ENCODE measurements around the gene PLA2G6. TPM values are rescaled to one million over a fixed set of nuclear protein-coding genes. Genes with fewer than 3 reads are reported as not detected.

PLA2G6 gene
- total RNA-seq, 1 experiment from 2014 or later = 39.8 TPM

DNA sequence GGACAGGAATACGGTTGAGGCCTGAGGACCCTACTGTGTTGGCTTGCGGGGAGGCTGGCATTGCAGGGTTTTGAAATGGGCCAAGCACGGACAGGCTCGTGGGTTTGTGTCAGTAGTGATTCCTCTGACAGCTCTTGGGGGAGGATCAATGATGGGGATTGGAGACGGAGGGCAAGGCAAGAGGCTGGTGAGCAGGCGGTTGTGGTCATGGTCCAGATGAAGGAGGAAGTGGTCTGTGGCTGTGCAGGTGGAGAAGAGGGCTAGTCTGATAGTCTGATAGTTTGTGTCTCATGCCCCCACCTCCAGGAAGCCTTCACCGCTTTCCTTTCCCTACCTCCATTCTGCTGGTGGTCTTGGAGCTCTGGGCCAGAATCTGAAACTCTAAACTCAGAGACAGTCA, 23.2 kb upstream of the PLA2G6 start:
- H4K20me1 ChIP-seq (ENCODE audit: insufficient read depth) = peaks cover 66% of the 10 kb centered on the region
- H3K4me2 ChIP-seq = peak overlapping the region; percentile 89
- H3K27ac ChIP-seq = no peak overlapping the region
- no peaks in the 10 kb centered on the region for H3K9me2 ChIP-seq (ENCODE audit: insufficient read depth)
- 0 out of 2 replicates have a peak, but pooled peaks cover 12% of the 10 kb centered on the region for H3K36me3 ChIP-seq (ENCODE audit: low read depth)
- BruUV-seq (replicated peaks) = no TSS peak
- no peak overlapping the region for H2AFZ ChIP-seq
- peaks cover 73% of the 10 kb centered on the region for H3K79me2 ChIP-seq (ENCODE audit: low read depth)
- TF ChIP-seq, protein P1, sequence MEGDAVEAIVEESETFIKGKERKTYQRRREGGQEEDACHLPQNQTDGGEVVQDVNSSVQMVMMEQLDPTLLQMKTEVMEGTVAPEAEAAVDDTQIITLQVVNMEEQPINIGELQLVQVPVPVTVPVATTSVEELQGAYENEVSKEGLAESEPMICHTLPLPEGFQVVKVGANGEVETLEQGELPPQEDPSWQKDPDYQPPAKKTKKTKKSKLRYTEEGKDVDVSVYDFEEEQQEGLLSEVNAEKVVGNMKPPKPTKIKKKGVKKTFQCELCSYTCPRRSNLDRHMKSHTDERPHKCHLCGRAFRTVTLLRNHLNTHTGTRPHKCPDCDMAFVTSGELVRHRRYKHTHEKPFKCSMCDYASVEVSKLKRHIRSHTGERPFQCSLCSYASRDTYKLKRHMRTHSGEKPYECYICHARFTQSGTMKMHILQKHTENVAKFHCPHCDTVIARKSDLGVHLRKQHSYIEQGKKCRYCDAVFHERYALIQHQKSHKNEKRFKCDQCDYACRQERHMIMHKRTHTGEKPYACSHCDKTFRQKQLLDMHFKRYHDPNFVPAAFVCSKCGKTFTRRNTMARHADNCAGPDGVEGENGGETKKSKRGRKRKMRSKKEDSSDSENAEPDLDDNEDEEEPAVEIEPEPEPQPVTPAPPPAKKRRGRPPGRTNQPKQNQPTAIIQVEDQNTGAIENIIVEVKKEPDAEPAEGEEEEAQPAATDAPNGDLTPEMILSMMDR (conservative IDR thresholded peaks at IDR 0.05) = no peak
- TF ChIP-seq EZH2 (IDR thresholded peaks at IDR 0.05; ENCODE audit: low read depth) = no peak
- peaks cover 22% of the 10 kb centered on the region; the same call in 1 of the 2 replicates for H3F3A ChIP-seq (ENCODE audit: insufficient read depth, low read depth)
- peaks cover 14% of the 10 kb centered on the region for H3K4me1 ChIP-seq (replicated peaks; ENCODE audit: insufficient read depth)
- intact Hi-C loops (cut with micrococcal nuclease; ENCODE audit: unreplicated experiment) = loop anchor here (10.0 kb wide), 1 partner anchor 150 kb away; the partner anchor contains the start of gene PICK1
- no peaks in the 10 kb centered on the region for H3K27me3 ChIP-seq (ENCODE audit: insufficient read depth, low read depth)
- CTCF ChIA-PET = no interaction called here
- POLR2A ChIA-PET (ENCODE audit: unreplicated experiment) = no interaction called here
- no peak overlapping the region for H3K4me3 ChIP-seq
- H3K9me3 ChIP-seq (ENCODE audit: insufficient read depth, low read depth) = no peaks in the 10 kb centered on the region
- DNase-seq = no peak

DNA sequence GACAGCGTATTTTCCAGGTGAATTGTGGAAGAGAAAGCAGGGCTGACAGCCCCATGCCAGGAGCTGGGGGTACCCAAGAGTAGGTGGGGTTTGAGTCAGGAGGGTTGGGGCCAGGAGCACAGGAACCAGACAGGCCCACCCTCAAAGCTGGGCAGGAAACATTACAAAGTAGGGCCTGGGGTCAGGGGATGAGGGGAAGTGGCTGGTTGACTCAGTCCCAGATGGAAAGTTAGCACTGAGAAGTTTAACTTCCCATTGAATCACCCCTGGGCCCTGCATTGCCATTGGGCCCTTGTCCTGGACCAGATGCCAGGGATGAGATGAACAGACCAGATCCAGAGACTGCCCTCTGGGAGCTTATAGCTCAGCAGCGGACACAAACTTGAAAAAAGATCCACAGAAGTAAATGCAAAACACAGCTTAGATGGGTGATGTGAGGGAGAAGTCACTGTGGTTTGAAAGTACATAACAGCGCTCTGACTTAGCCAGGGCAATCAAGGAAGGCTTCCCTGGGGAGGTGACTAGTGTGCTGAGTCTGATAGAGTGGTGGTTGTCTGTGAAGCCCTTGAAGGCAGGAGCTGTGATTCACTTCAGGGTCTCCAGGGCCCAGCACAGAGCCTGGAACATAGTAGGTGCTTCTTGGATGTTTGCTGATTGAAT, 22.4 kb upstream of the PLA2G6 start:
- peaks cover 58% of the 10 kb centered on the region for H4K20me1 ChIP-seq (ENCODE audit: insufficient read depth)
- H3K36me3 ChIP-seq (ENCODE audit: low read depth) = 0 out of 2 replicates have a peak, but pooled peaks cover 12% of the 10 kb centered on the region

DNA sequence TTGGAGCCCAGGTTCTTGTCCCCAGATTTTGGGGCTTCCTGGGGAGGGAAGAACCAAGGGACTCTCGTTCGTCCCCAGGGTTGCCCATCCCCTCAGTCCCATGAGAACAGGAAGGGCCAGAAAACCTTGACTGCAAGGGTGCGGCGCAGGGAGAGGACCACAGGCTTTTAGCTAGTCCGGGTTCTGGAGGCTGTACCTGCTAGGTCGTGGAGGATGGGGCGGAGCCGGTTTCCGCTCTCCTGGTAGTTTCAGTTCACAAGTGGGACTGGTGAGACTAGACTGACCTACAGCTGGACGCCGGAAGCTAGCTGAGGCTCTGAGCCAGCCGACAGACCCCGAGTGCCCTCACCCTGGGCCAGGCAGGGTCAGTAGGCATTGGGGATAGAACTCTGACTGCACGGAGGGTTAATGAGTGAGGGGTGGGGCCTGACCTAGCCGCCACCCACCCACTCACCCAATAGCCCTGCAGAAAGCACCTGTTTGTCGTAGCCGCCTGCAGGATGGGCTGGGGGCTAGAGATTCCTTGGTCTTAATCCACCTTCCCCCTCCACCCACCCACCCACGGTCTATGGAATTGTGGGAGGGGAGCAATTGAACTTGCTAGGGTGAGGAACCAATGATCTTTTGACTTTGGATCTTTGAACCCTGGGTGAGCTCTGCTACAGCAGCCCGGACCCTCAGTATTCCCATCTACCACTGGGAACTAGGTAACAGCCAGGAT, 21.6 kb upstream of the PLA2G6 start:
- Histone ChIP-seq H3K4me2 (peak overlapping the region; percentile 89), H3K9me2 (ENCODE audit: insufficient read depth) (no peaks in the 10 kb centered on the region), H3K4me3 (peak overlapping the region; percentile 93), H3K79me2 (ENCODE audit: low read depth) (peaks cover 58% of the 10 kb centered on the region), H3K27ac (peak overlapping the region; percentile 91), H2AFZ (no peak overlapping the region), H4K20me1 (ENCODE audit: insufficient read depth) (peaks cover 51% of the 10 kb centered on the region), H3K36me3 (ENCODE audit: low read depth) (0 out of 2 replicates have a peak, but pooled peaks cover 10% of the 10 kb centered on the region), H3K9me3 (ENCODE audit: insufficient read depth, low read depth) (no peaks in the 10 kb centered on the region), H3K4me1 (replicated peaks; ENCODE audit: insufficient read depth) (peaks cover 14% of the 10 kb centered on the region), H3K27me3 (ENCODE audit: insufficient read depth, low read depth) (no peaks in the 10 kb centered on the region), H3F3A (ENCODE audit: insufficient read depth, low read depth) (peaks cover 18% of the 10 kb centered on the region; the same call in 1 of the 2 replicates)
- intact Hi-C loops (cut with micrococcal nuclease; ENCODE audit: unreplicated experiment) = loop anchor here (2.0 to 10.0 kb wide), 4 partner anchors 60 to 148 kb away; partner anchors contain the start of genes PICK1 and TMEM184B
- CTCF ChIA-PET = no interaction called here
- no TSS peak for BruUV-seq (replicated peaks)
- DNase-seq = peak; percentile 75 to 83
- POLR2A ChIA-PET (ENCODE audit: unreplicated experiment) = interaction anchor here (0.5 to 1.0 kb wide), 12 partner anchors 15 to 1904 kb away, joined by 3 to 13 read pairs (median 4); no protein-coding TSS in a partner anchor
- TF ChIP-seq EZH2 (IDR thresholded peaks at IDR 0.05; ENCODE audit: low read depth) = no peak
- TF ChIP-seq, protein P1 (conservative IDR thresholded peaks at IDR 0.05) = no peak

More for the DNA sequence above, 22.4 kb upstream of the PLA2G6 start:
- H3K27ac ChIP-seq = peak overlapping the region; percentile 91; the same call in 1 of the 2 replicates
- TF ChIP-seq EZH2 (IDR thresholded peaks at IDR 0.05; ENCODE audit: low read depth) = no peak
- TF ChIP-seq, protein P1 (conservative IDR thresholded peaks at IDR 0.05) = no peak
- H3F3A ChIP-seq (ENCODE audit: insufficient read depth, low read depth) = peaks cover 22% of the 10 kb centered on the region; the same call in 1 of the 2 replicates
- POLR2A ChIA-PET (ENCODE audit: unreplicated experiment) = interaction anchor here (0.5 to 0.6 kb wide), 3 partner anchors 68 to 550 kb away, joined by 3 to 12 read pairs (median 3); no protein-coding TSS in a partner anchor
- H3K4me1 ChIP-seq (replicated peaks; ENCODE audit: insufficient read depth) = peaks cover 14% of the 10 kb centered on the region
- no TSS peak for BruUV-seq (replicated peaks)
- CTCF ChIA-PET = no interaction called here
- H3K9me2 ChIP-seq (ENCODE audit: insufficient read depth) = no peaks in the 10 kb centered on the region
- no peaks in the 10 kb centered on the region for H3K27me3 ChIP-seq (ENCODE audit: insufficient read depth, low read depth)
- H3K9me3 ChIP-seq (ENCODE audit: insufficient read depth, low read depth) = no peaks in the 10 kb centered on the region
- DNase-seq = no peak
- H3K4me2 ChIP-seq = peak overlapping the region; percentile 89
- intact Hi-C loops (cut with micrococcal nuclease; ENCODE audit: unreplicated experiment) = loop anchor here (2.0 to 10.0 kb wide), 4 partner anchors 61 to 149 kb away; partner anchors contain the start of genes PICK1 and TMEM184B
- peak overlapping the region; percentile 93 for H3K4me3 ChIP-seq
- H2AFZ ChIP-seq = no peak overlapping the region
- peaks cover 65% of the 10 kb centered on the region for H3K79me2 ChIP-seq (ENCODE audit: low read depth)
